ENCODE results near the gene RBBP6.
"Not testable (repeated sequence)": the region's sequence is repeated elsewhere in the genome, so short reads cannot be mapped to it uniquely, and the experiment has no call there.

The RBBP6 gene

DNA sequence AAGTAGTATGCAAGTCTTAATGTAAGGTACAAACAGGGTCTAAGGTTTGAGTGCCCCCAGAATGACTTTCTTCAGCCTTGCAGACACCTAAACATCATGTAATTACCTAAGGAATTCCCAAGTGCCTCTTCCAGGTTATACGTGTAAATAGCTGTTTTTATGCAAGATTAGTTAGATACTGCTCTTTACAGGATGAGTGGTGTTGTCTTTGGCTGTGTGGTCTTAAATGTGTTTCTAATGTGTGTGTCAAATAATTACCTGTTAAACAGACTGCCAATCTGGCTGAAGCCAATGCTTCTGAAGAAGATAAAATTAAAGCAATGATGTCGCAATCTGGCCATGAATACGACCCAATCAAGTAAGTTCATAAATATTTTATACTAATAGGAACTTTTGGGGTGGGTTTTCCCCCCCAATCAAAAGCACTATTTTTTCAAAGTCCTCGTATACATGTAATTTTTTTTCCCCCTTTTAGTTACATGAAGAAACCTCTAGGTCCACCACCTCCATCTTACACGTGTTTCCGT lies 16.0 kb downstream of the RBBP6 start:
- no peak for DNase-seq

DNA sequence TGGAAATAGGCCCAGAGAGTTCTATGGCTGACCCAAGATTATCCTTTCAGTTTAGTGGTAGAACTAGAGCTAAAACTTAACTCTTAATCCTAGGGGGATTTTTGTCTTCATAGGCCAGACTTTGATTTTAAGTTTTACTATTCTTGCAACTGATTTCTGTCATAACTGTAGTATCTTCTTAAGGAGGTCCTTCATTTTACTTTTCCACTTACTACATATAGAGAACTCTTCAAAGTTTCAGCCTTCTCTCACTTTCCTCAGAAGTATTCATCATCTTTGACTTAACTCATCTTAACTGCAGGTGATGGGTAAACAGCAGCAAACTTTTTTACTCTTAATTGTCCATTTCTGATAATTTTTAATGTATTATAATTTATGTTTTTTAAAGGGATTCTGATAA lies 23.4 kb downstream of the RBBP6 start:
- no peak for DNase-seq

DNA sequence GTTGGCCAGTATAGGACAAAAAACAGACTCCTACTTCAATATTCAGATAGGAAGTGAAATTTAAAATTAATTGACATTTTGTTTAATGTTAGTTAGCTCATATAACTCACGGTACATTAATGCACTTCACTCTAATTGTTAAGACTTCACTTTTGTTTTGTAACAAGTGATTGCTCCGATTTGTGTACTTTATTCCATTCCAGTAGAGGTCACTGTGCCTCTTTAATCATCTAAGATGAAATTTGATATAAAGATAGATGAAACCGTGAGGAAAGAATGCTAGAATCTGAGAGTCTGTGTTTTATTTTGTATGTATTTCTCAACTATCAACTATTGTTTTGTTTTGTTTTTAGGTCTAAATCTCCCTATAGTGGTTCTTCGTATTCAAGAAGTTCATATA lies 29.0 kb downstream of the RBBP6 start:
- no peak for DNase-seq

DNA sequence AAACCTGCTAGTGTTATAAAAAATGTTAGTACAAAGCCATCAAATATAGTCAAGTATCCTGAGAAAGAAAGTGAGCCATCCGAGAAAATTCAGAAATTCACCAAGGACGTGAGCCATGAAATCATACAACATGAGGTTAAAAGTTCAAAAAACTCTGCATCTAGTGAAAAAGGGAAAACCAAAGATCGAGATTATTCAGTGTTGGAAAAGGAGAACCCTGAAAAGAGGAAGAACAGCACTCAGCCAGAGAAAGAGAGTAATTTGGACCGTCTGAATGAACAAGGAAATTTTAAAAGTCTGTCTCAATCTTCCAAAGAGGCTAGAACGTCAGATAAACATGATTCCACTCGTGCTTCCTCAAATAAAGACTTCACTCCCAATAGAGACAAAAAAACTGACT lies 31.7 kb downstream of the RBBP6 start:
- no peak for DNase-seq

DNA sequence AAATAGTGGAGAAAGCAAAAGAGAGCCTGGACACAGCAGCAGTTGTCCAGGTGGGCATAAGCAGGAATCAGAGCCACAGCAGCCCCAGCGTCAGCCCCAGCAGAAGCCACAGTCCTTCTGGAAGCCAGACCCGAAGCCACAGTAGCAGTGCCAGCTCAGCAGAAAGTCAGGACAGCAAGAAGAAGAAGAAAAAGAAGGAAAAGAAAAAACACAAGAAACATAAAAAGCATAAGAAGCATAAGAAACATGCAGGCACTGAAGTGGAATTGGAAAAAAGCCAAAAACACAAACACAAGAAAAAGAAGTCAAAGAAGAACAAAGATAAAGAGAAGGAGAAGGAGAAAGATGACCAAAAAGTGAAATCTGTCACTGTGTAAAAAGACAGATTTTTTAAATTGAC lies 32.7 kb downstream of the RBBP6 start:
- no peak for DNase-seq

DNA sequence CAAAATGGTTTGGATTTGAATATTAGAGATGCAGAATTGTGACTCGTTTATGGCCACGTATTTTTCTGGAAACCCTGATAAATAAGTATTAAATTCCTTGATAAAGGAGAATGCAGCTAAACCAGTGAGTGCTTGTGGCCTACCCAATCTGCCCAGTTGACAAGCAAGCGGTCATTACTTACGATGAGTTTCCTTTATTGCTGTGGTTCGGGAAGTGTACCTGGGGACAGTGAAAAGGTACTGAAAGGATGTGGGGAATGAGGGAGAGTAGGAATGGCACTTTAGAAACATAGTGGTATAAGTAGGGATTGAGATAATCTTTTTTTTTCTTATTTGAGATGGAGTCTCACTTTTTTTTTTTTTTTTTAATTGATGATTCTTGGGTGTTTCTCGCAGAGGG lies 33.8 kb downstream of the RBBP6 start:
- DNase-seq = no peak

DNA sequence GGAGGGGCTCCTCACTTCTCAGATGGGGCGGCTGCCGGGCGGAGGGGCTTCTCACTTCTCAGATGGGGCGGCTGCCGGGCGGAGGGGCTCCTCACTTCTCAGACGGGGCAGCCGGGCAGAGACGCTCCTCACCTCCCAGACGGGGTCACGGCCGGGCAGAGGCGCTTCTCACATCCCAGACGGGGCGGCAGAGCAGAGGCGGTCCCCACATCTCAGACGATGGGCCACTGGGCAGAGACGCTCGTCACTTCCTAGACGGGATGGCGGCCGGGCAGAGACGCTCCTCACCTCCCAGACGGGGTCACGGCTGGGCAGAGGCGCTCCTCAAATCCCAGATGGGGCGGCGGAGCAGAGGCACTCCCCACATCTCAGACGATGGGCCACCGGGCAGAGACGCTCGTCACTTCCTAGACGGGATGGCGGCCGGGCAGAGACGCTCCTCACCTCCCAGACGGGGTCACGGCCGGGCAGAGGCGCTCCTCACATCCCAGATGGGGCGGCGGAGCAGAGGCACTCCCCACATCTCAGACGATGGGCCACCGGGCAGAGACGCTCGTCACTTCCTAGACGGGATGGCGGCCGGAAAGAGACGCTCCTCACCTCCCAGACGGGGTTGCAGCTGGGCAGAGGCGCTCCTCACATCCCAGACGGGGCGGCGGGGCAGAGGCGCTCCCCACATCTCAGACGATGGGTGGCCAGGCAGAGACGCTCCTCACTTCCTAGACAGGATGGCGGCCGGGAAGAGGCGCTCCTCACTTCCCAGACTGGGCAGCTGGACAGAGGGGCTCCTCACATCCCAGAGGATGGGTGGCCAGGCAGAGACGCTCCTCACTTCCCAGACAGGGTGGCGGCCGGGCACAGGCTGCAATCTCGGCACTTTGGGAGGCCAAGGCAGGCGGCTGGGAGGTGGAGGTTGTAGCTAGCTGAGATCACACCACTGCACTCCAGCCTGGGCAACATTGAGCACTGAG lies 35.4 kb downstream of the RBBP6 start:
- not testable (repeated sequence) for DNase-seq

DNA sequence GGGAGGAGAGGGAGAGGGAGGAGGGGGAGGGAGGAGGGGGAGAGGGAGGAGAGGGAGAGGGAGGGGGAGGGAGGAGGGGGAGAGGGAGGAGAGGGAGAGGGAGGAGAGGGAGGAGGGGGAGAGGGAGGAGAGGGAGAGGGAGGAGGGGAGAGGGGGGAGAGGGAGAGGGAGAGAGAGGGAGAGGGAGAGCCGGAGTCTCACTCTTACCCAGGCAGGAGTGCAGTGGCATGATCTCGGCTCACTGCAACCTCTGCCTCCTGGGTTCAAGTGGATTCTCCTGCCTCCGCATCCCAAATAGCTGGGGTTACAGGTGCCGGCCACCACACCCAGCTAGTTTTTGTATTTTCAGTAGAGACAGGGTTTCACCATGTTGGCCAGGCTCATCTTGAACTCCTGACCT lies 36.4 kb downstream of the RBBP6 start:
- not testable (repeated sequence) for DNase-seq

DNA sequence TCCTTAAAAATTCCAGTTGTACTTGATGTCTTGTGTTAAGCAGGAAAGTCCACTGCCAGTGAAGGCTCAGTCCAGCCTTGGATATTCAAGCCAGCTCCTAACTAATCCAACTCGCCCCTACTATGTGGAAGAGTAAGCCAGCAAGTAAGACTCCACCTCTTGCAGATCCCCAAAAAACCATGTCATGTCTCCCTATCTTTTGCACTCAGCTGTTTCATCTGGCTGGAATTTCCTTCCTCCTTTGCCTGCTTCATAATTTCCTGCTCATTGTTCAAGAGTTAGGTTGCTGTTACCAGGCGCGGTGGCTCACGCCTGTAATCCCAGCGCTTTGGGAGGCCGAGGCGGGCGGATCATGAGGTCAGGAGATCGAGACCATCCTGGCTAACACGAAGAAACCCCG lies 37.8 kb downstream of the RBBP6 start:
- DNase-seq = no peak

DNA sequence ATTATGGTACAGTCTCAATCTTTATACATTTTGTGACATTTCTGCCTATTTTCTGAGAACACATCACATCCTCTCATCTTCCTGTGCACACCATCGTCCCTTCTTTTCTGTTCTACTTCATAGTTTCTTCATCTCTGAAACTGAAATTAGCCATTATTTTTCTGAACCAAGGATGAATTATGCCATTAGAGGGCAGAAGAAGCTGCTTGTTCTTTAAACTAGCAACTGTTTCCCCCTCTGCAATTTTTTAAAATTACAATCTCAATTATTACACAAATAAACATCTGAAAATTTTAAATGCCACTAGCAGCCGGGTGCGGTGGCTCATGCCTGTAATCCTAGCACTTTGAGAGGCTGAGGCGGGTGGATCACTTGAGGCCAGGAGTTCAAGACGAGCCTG lies 41.3 kb downstream of the RBBP6 start:
- DNase-seq = peak in 2 of 56 donors; percentile 1 to 10

DNA sequence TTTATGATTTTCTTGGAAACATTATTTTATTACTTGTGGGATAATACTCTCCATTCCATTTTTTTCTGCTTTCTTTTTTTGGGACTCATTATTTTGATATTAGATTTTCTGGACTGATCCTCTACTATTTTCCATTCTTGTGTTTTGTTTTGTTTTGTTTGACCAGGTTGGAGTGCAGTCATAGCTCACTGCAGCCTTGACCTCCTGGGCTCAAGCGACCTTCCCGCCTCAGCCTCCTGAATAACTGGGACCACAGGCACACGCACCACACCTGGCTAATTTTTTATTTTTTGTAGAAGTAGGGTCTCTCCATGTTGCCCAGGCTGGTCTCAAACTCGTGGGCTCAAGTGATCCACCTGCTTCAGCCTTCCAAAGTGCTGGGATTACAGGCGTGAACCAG lies 44.1 kb downstream of the RBBP6 start:
- no peak for DNase-seq

DNA sequence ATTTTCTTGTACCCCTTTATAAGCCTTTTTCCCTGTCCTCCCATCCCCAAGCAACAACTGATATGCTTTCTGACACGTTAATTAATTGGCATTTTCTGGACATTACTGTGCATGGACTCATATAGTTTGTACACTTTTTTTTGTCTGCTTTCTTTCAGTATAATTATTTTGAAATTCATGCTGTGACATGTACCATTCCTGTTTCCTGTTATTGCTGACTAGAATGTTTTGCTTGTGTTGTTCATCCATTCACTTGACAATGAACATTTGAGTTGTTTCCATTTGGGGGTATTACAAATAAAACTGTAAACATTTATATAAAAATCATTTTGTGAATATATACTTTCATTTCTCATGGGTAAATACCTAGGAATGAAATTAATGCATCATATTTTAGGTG lies 50.6 kb downstream of the RBBP6 start:
- DNase-seq = no peak

DNA sequence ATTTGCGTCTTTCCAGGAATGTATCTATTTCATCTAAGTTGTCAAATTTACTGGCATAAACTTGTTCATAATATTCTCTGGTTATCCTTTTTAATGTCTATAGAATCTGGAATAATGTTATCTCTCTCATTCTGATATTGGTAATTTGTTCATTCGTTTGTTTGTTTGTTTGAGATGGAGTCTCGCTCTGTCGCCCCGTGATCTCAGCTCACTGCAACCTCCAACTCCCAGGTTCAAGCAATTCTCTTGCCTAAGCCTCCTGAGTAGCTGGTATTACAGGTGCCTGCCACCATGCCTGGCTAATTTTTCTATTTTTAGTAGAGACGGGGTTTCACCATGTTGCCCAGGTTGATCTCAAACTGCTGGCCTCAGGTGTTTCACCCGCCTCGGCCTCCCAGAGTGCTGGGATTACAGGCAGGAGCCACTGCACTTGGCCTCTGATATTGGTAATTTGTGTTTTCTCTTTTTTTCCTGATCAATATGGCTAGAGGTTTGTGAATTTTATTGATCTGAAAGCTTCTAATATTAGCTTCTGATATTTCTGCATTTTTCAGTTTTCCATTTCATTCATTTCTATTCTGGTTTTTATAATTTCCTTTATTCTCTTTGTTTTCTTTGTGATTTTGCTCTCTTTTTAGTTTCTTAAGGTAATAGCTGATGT lies 59.5 kb downstream of the RBBP6 start:
- no peak for DNase-seq

DNA sequence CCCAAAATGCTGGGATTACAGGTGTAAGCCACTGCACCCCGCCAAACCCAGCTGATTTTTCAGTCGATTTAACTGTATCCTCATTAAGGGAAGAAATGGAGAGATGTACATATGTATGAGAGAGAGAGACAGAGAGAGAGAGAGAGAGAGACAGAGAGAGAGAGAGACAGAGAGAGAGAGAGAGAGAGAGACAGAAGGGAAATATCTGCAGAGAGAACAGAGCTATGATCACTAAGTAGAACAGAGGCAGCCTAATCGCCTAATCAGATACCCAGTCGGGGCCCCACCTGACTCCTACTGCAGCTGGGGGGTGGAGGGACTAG lies 70.0 kb downstream of the RBBP6 start:
- DNase-seq = no peak

DNA sequence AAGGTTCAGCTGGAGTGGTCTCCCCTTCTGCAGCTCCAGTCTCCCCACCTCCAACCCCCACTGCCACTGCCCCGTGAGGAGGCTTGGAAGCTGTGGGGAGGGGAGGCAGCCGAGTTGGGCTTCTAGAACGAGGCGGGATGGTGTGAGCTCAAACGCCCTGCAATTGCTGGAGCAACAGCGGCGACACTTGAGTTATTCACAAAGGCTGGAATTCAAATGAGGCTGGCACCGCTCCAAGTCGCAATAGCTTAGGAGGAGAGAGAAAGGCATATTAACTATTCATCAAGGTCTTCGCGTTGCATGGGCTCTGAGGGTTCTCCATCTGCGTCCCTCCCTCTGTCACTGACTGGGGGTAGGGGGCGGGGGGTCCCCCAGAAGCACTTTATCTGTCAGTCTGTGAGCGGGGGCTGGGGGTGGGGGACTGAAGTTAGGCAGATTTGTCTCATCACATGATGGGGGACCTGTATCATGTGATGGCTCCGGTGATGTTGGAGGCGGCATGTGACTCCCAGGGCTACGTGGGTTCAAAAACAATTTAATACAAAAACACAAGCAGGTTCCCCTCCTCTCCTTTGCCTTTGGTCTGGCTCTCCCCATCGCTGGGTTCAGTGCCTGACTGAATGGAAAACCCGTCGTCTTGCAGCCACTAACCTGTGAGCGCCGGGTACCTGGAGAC lies 70.5 kb downstream of the RBBP6 start:
- DNase-seq = peak in 54 of 56 donors; percentile 21 to 88 (median 68)

DNA sequence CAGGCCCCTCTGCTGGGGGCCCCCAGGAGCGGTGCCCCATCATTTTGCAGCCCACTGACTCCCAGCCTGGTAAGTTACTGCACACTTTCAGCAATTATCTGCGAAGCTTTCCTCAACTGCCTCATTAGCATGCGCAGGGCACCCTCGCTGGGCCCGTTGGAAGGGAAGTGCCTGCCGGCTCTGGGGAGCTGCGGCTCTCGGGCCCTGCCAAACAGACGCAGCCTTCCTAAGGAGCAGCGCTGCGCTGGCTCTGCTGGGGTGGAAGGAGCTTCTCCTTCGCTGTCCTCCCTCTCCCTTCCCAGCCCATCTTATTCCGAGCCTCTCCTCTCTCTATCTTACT lies 71.0 kb downstream of the RBBP6 start:
- peak in 46 of 56 donors; percentile 11 to 83 (median 50) for DNase-seq

DNA sequence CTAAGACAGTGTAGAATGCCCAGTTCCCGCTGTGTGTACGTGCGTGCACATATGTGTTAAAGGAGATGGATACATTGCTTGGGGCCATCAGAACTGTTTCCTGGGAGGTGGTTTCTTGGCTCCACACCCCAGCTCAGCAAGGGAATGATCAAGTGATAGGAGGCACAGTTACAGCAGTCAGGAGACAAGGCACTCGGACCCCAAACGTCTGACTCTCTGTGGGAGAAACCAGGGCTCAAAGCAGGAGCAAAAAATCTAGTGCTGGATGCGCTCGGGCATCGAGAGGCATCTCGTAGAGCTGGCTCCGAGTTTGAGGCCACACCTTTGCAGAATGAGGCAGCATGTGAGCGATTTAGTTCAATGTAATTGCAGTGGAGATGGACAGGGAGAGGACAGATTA lies 71.9 kb downstream of the RBBP6 start:
- peak in 4 of 56 donors; percentile 0 to 14 (median 2) for DNase-seq

DNA sequence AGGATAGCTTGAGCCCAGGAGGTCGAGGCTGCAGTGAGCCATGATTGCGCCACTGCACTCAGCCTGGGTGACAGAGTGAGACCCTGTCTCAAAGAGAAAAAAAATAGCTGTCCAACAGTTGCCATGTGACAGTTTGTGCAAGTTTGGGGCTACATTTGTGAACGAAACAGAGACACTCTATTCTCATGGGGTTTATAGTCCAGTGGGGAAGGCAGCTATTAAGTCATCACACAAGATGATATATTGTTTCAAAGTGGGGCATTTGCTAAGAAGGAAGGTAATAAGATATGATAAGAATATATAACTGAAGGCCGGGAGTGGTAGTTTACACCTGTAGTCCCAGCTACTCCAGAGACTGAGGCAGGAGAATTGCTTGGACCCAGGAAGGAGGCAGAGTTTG lies 73.3 kb downstream of the RBBP6 start:
- DNase-seq = no peak

DNA sequence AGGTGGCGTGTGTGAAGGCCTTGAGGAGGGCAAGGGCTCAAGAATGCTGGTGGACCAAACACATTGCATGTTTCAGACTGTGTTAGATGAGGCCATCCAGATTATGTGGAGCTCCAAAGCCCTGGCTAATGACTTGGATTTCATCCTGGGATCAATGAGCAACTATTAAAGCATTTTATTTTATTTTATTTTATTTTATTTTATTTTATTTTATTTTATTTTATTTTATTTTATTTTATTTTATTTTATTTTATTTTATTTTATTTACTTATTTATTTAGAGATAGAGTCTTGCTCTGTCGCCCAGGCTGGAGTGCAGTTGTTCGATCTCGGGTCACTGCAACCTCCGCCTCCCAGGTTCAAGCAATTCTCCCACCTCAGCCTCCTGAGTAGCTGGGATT lies 73.9 kb downstream of the RBBP6 start:
- not testable (repeated sequence) for DNase-seq

DNA sequence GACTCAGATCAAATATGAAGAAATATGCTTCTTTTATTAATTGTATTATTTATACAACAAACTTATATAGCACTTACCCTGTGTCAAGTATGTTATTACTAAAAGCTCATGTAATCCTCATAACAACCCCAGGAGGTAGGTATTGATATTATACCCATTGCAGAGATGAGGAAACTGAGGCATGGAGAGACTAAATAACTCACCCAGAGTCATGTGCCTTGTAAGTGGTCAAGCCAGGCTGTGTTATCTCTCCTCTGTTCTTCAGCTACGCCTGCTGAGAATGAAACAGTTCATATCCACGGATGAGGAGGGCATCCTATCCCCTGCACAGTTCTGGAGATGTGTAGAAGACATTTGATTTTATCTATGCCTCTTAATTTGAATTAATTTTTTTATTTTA lies 78.1 kb downstream of the RBBP6 start:
- DNase-seq = no peak
